Stimulated activated CD4-positive, alpha-beta T cell treated with anti-CD3 and anti-CD28 coated beads, Interleukin-4, amount 100 ng/mL, for 48 hours (primary cell): ENCODE results near the gene HDAC2.
"Not testable (repeated sequence)": the region's sequence is repeated elsewhere in the genome, so short reads cannot be mapped to it uniquely, and the experiment has no call there.

Experiments
- DNase-seq, 2 donors: peaks; one replicate each; pipeline ENCODE4 v3.0.0-alpha.2; 2020; ENCODE audit warnings: low read depth in 2 of 2

HDAC2 gene

GRCh38 chr6:113971741-113972140, 793 bp upstream of the HDAC2 start:
- no peak for DNase-seq

GRCh38 chr6:113969888-113970804, 802 bp downstream of the HDAC2 start:
- DNase-seq: peak; percentile 36 to 43

GRCh38 chr6:113968472-113968871, 2.5 kb downstream of the HDAC2 start:
- no peak for DNase-seq

- DNase-seq: no peak
Observed at GRCh38 chr6:113967777-113968176, 3.2 kb downstream of the HDAC2 start.

- no peak for DNase-seq
Observed at GRCh38 chr6:113960795-113961194, 10.2 kb downstream of the HDAC2 start.

GRCh38 chr6:113959235-113959634, 11.7 kb downstream of the HDAC2 start:
- DNase-seq: no peak

GRCh38 chr6:113954653-113955052, 16.3 kb downstream of the HDAC2 start:
- DNase-seq: no peak

GRCh38 chr6:113953346-113953745, 17.6 kb downstream of the HDAC2 start:
- DNase-seq: no peak

- DNase-seq: no peak
Observed at GRCh38 chr6:113949499-113949898, 21.4 kb downstream of the HDAC2 start.

GRCh38 chr6:113944701-113945100, 26.2 kb downstream of the HDAC2 start:
- no peak for DNase-seq

- DNase-seq: no peak
Observed at GRCh38 chr6:113939825-113940224, 31.1 kb downstream of the HDAC2 start.

GRCh38 chr6:113936093-113936934, 34.6 kb downstream of the HDAC2 start:
- DNase-seq: no peak

- no peak for DNase-seq
Observed at GRCh38 chr6:113934101-113934500, 36.8 kb downstream of the HDAC2 start.

GRCh38 chr6:113931907-113932306, 39.0 kb downstream of the HDAC2 start:
- DNase-seq: not testable (repeated sequence)

GRCh38 chr6:113930183-113930582, 40.8 kb downstream of the HDAC2 start:
- DNase-seq: no peak

- DNase-seq: no peak
Observed at GRCh38 chr6:113927001-113927400, 43.9 kb downstream of the HDAC2 start.

GRCh38 chr6:113925378-113925777, 45.6 kb downstream of the HDAC2 start:
- no peak for DNase-seq

- DNase-seq: no peak
Observed at GRCh38 chr6:113924312-113924723, 46.6 kb downstream of the HDAC2 start.

- DNase-seq: no peak
Observed at GRCh38 chr6:113923526-113923925, 47.4 kb downstream of the HDAC2 start.

- DNase-seq: no peak
Observed at GRCh38 chr6:113921299-113921904, 49.5 kb downstream of the HDAC2 start.

- no peak for DNase-seq
Observed at GRCh38 chr6:113920663-113921267, 50.2 kb downstream of the HDAC2 start.

- not testable (repeated sequence) for DNase-seq
Observed at GRCh38 chr6:113910285-113910684, 60.7 kb downstream of the HDAC2 start.
